A549 (cell line): ENCODE data around the gene GOLGA2. TPM values are rescaled to one million over a fixed set of nuclear protein-coding genes. Genes with fewer than 3 reads are reported as not detected.
"Not testable (repeated sequence)": the region's sequence is repeated elsewhere in the genome, so short reads cannot be mapped to it uniquely, and the experiment has no call there.

Experiments used
- ATAC-seq, 2 experiments: fragments of 200-7000 bp in 1 of 2; fragments of >200 bp in 1 of 2; cut with Nextera tagmentation in 1 of 2; cut with Tn5 transposase in 1 of 2; 3 replicates each; pipeline versions ENCODE4 v1.8.0 to v1.9.1; 2018 to 2020; ENCODE audit warnings: mild to moderate bottlenecking in 1 of 2, moderate library complexity in 1 of 2
- CTCF ChIA-PET: fragments of 300-600 bp; sonication (Branson Sonifier 250); formaldehyde crosslinking; extraction: SDS; loops from one replicate; lab custom pipeline; 2021; ENCODE audit warnings: antibody characterized with exemption, inconsistent platforms; lab: Yijun Ruan, JAX
- POLR2A ChIA-PET: fragments of 350-600 bp; formaldehyde crosslinking; extraction: SDS; loops from one replicate; lab custom pipeline; 2021; ENCODE audit warnings: antibody characterized with exemption, inconsistent platforms; lab: Yijun Ruan, JAX
- DNase-seq, 2 experiments: peaks; one replicate each; pipeline versions ENCODE4 v3.0.0 to v3.0.0-alpha.2; 2011 to 2016; ENCODE audit warnings: low read depth in 1 of 2, low spot score in 1 of 2
- FAIRE-seq: peaks from 2 replicates; lab custom pipeline; 2011; peaks lifted over from hg19 to GRCh38; lab: Jason Lieb, UNC
- H3K27ac ChIP-seq, 2 experiments: fragments of >200 bp; sonication (Bioruptor Twin); formaldehyde crosslinking; 3 replicates each; pipeline ENCODE4 v1.5.1; 2016 to 2017
- H3K4me1 ChIP-seq: fragments of >200 bp; sonication (Bioruptor Twin); formaldehyde crosslinking; 3 replicates; pipeline ENCODE4 v1.6.1; 2016
- H3K4me2 ChIP-seq: fragments of >200 bp; sonication (Bioruptor Twin); formaldehyde crosslinking; 3 replicates; pipeline ENCODE4 v1.6.1; 2016
- H3K4me3 ChIP-seq: fragments of >200 bp; sonication (Bioruptor Twin); formaldehyde crosslinking; 3 replicates; pipeline ENCODE4 v1.5.1; 2016
- H3K9me3 ChIP-seq: fragments of >200 bp; sonication (Bioruptor Twin); formaldehyde crosslinking; 3 replicates; pipeline ENCODE4 v1.6.1; 2016
- CBX8 ChIP-seq: fragments of 200-600 bp; sonication (generic); IDR thresholded peaks from 2 replicates; pipeline ENCODE4 v1.6.1; 2016
- CHD4 ChIP-seq: fragments of 200-600 bp; sonication (generic); IDR thresholded peaks from 2 replicates; pipeline ENCODE4 v1.6.1; 2016; ENCODE audit warnings: antibody characterized with exemption, mild to moderate bottlenecking, borderline replicate concordance
- E2F6 ChIP-seq: IDR thresholded peaks from 2 replicates; pipeline ENCODE4 v1.6.1; 2012; ENCODE audit warnings: low read depth, borderline replicate concordance
- EHF ChIP-seq: fragments of 250-450 bp; sonication (Bioruptor Pico); IDR thresholded peaks from 2 replicates; pipeline ENCODE4 v1.5.0; 2020; ENCODE audit warnings: mild to moderate bottlenecking
- EHMT2 ChIP-seq: fragments of 200-600 bp; sonication (generic); IDR thresholded peaks from 2 replicates; pipeline ENCODE4 v1.6.1; 2016; ENCODE audit warnings: antibody characterized with exemption, low read depth, mild to moderate bottlenecking, moderate library complexity
- ESRRA ChIP-seq: fragments of 150-350 bp; IDR thresholded peaks from 2 replicates; pipeline ENCODE4 v1.6.1; 2014; ENCODE audit warnings: mild to moderate bottlenecking, low read length, borderline replicate concordance
- GATA3 ChIP-seq: IDR thresholded peaks from 2 replicates; pipeline ENCODE4 v1.6.1; 2012; ENCODE audit warnings: borderline replicate concordance
- HES2 ChIP-seq: fragments of >200 bp; sonication (Bioruptor Twin); formaldehyde crosslinking; IDR thresholded peaks from 2 replicates; pipeline ENCODE4 v1.6.1; 2016
- HMGXB4 ChIP-seq: fragments of 250-450 bp; sonication (Bioruptor Pico); IDR thresholded peaks from 2 replicates; pipeline ENCODE4 v1.5.0; 2021; ENCODE audit warnings: mild to moderate bottlenecking, moderate library complexity, borderline replicate concordance
- HOXB13 ChIP-seq: fragments of 250-450 bp; sonication (Bioruptor Pico); IDR thresholded peaks from 2 replicates; pipeline ENCODE4 v1.5.0; 2020; ENCODE audit warnings: low read depth, mild to moderate bottlenecking, moderate library complexity
- JUN ChIP-seq, 2 experiments: fragments of >200 bp; sonication (Bioruptor Twin); formaldehyde crosslinking; IDR thresholded peaks; 2 replicates in 1 of 2; 3 replicates in 1 of 2; pipeline ENCODE4 v1.6.1; 2016 to 2017
- KDM1A ChIP-seq: fragments of 200-600 bp; sonication (generic); IDR thresholded peaks from 2 replicates; pipeline ENCODE4 v1.6.1; 2016; ENCODE audit warnings: low read depth, mild to moderate bottlenecking
- MAFK ChIP-seq: fragments of 450-650 bp; IDR thresholded peaks from 2 replicates; pipeline ENCODE4 v1.6.1; 2014; ENCODE audit not compliant: partially characterized antibody
- RAD21 ChIP-seq, 2 experiments: fragments of >200 bp in 1 of 2; sonication (Bioruptor Twin) in 1 of 2; formaldehyde crosslinking in 1 of 2; IDR thresholded peaks in 1 of 2; conservative IDR thresholded peaks in 1 of 2; 2 replicates in 1 of 2; 3 replicates in 1 of 2; pipeline ENCODE4 v1.6.1; 2012 to 2018; ENCODE audit warnings: inconsistent platforms in 1 of 2
- RARB ChIP-seq: fragments of 250-450 bp; sonication (Bioruptor Pico); IDR thresholded peaks from 2 replicates; pipeline ENCODE4 v1.8.0; 2021; ENCODE audit warnings: mild to moderate bottlenecking, moderate library complexity
- RNF2 ChIP-seq: fragments of 200-600 bp; sonication (generic); IDR thresholded peaks from 2 replicates; pipeline ENCODE4 v1.6.1; 2016; ENCODE audit warnings: low read depth, mild to moderate bottlenecking, antibody characterized with exemption, moderate library complexity, borderline replicate concordance
- TFCP2L1 ChIP-seq: fragments of 250-450 bp; sonication (Bioruptor Pico); IDR thresholded peaks from 2 replicates; pipeline ENCODE4 v1.5.0; 2021; ENCODE audit warnings: mild to moderate bottlenecking
- TP53 ChIP-seq: fragments of 250-450 bp; sonication (Bioruptor Pico); IDR thresholded peaks from 2 replicates; pipeline ENCODE4 v1.5.0; 2021; ENCODE audit warnings: mild to moderate bottlenecking, moderate library complexity
- USF2 ChIP-seq: fragments of 450-650 bp; IDR thresholded peaks from 2 replicates; pipeline ENCODE4 v1.6.1; 2014; ENCODE audit warnings: antibody characterized with exemption
- ZSCAN20 ChIP-seq: fragments of 250-450 bp; sonication (Bioruptor Pico); IDR thresholded peaks from 2 replicates; pipeline ENCODE4 v1.8.0; 2022; ENCODE audit warnings: mild to moderate bottlenecking, moderate library complexity
- WGBS: methylation state at CpG from one replicate; pipeline ENCODE4 v1.1.6; 2017; ENCODE audit errors: missing lambda C conversion rate; 5-methylcytosine and 5-hydroxymethylcytosine counted together
- polyA plus RNA-seq, 4 experiments: library from polyadenylated mRNA; depleted of rRNA in 3 of 4; stranded (reverse); fragments of >200 nt; fragmentation: RNase III in 1 of 4; extraction: RNeasy Plus Mini Kit Qiagen cat#74134 plus additional on column Dnase treatment in 1 of 4; gene quantifications; 2 replicates in 3 of 4; 3 replicates in 1 of 4; pipeline ENCODE4 v1.2.3, GENCODE V29; 2011 to 2017

Gene GOLGA2
- polyA plus RNA-seq, 2 of the 4 experiments (the other 2 are of a cell fraction): 55.3 to 60.1 TPM

- Histone ChIP-seq H3K27ac (no peak overlapping the region; a peak in 1 of 6 replicates), H3K4me1 (no peaks in the 10 kb centered on the region), H3K9me3 (no peaks in the 10 kb centered on the region), H3K4me3 (no peak overlapping the region), H3K4me2 (no peak overlapping the region)
- DNase-seq: no peak
- FAIRE-seq: no peak
- peak; percentile 17 to 24; a peak in 3 of 6 replicates for ATAC-seq
- TF ChIP-seq HMGXB4 (no peak), HES2 (no peak), JUN (IDR thresholded peaks at IDR 0.05) (0 out of 5 replicates have a peak, but pooled peaks of 1 of the 2 experiments have one; percentile 13), CBX8 (no peak), CHD4 (no peak)
- ChIA-PET POLR2A (no interaction called here), CTCF (interaction anchor here (1.0 to 1.7 kb wide), 6 partner anchors 9 to 115 kb away, joined by 3 to 4 read pairs (median 4); no protein-coding TSS in a partner anchor)
- WGBS: 82% methylated on average over 16 of the region's 16 CpGs
Measured at GRCh38 chr9:128231638-128232527, 43.9 kb downstream of the GOLGA2 start.

GRCh38 chr9:128230897-128231296, 44.9 kb downstream of the GOLGA2 start:
- H3K4me3 ChIP-seq, H3K9me3 ChIP-seq, H3K27ac ChIP-seq, H3K4me1 ChIP-seq, POLR2A ChIA-PET, H3K4me2 ChIP-seq, ATAC-seq, DNase-seq, FAIRE-seq: not testable (repeated sequence)
- CTCF ChIA-PET: interaction anchor here (1.2 to 1.7 kb wide), 2 partner anchors 10 to 14 kb away, joined by 3 to 4 read pairs; no protein-coding TSS in a partner anchor
- WGBS: 89% methylated on average over 7 of the region's 7 CpGs

GRCh38 chr9:128226412-128226801, 49.4 kb downstream of the GOLGA2 start:
- 92% methylated on average over 5 of the region's 5 CpGs for WGBS
- no peak for FAIRE-seq
- POLR2A ChIA-PET: no interaction called here

More at GRCh38 chr9:128226412-128226801, 49.4 kb downstream of the GOLGA2 start:
- no peak for DNase-seq
- Histone ChIP-seq H3K9me3 (no peaks in the 10 kb centered on the region), H3K4me1 (no peaks in the 10 kb centered on the region), H3K4me2 (no peak overlapping the region), H3K4me3 (no peak overlapping the region), H3K27ac (no peak overlapping the region)
- no peak for TF ChIP-seq HOXB13 (CRISPR knock-in tag)
- TF ChIP-seq EHF (CRISPR knock-in tag): no peak
- no peak for TF ChIP-seq ESRRA
- no peak for TF ChIP-seq RAD21 (conservative IDR thresholded peaks at IDR 0.05 in 1 of 2, IDR thresholded peaks at IDR 0.05 in 1 of 2)
- TF ChIP-seq EHMT2: no peak
- TF ChIP-seq KDM1A: no peak
- no peak for TF ChIP-seq USF2
- no peak for TF ChIP-seq HMGXB4
- no peak for TF ChIP-seq RARB (CRISPR knock-in tag)
- TF ChIP-seq TFCP2L1 (CRISPR knock-in tag): no peak
- no peak for TF ChIP-seq ZSCAN20 (CRISPR knock-in tag)
- TF ChIP-seq MAFK: no peak
- TF ChIP-seq GATA3: no peak
- TF ChIP-seq TP53 (CRISPR knock-in tag): no peak
- no peak for TF ChIP-seq RNF2
- no peak for TF ChIP-seq E2F6
- CTCF ChIA-PET: interaction anchor here (0.6 to 2.0 kb wide), 5 partner anchors 15 to 65 kb away, joined by 3 to 5 read pairs (median 3); no protein-coding TSS in a partner anchor
- no peak for ATAC-seq
